ENCODE measurements around the gene CPS1.

DNA sequence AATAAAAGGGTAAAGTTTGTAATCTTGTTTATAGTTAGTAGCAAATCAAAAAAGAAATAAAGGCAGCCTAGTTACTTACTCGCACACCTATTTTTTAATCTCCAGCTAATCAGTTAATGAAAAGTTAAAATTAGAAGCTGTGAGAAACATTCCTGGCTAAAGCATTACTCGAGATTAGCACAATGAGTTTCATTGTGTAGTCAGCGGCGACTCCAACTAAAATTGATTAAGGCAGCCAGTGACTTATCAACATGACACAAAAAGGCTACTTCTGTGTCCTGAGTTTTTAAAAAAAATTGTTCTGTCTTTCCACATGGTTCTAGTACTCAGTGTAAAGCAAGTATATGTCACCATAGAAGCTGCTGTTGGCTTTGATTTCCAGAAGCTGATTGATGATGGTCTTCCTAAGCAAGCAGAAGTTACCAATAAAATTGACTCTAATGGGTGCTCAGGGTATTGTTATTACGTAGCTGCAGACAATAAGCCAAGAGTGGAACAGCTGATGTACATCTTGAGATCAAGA, 159.2 kb downstream of the CPS1 start:
- TF ChIP-seq, protein P1, sequence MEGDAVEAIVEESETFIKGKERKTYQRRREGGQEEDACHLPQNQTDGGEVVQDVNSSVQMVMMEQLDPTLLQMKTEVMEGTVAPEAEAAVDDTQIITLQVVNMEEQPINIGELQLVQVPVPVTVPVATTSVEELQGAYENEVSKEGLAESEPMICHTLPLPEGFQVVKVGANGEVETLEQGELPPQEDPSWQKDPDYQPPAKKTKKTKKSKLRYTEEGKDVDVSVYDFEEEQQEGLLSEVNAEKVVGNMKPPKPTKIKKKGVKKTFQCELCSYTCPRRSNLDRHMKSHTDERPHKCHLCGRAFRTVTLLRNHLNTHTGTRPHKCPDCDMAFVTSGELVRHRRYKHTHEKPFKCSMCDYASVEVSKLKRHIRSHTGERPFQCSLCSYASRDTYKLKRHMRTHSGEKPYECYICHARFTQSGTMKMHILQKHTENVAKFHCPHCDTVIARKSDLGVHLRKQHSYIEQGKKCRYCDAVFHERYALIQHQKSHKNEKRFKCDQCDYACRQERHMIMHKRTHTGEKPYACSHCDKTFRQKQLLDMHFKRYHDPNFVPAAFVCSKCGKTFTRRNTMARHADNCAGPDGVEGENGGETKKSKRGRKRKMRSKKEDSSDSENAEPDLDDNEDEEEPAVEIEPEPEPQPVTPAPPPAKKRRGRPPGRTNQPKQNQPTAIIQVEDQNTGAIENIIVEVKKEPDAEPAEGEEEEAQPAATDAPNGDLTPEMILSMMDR (IDR thresholded peaks at IDR 0.05; ENCODE audit: insufficient read depth, low read length, poor library complexity, severe bottlenecking) = no peak
- TF ChIP-seq EZH2phosphoT487 (conservative IDR thresholded peaks at IDR 0.05; ENCODE audit: low read length) = no peak

All from SU-DHL-6 (cell line).